RPMI7951 (cell line): ENCODE data around the gene MAN2A1. TPM values are rescaled to one million over a fixed set of nuclear protein-coding genes. Genes with fewer than 3 reads are reported as not detected.
"Not testable (repeated sequence)": the region's sequence is repeated elsewhere in the genome, so short reads cannot be mapped to it uniquely, and the experiment has no call there.

Source experiments
- DNase-seq: peaks from one replicate; pipeline ENCODE4 v3.0.0-alpha.2; 2012; ENCODE audit warnings: low read depth
- total RNA-seq: library from RNA; depleted of rRNA; stranded (reverse); fragments of >200 nt; shearing (Covaris generic); gene quantifications from 2 replicates; pipeline ENCODE4 v1.2.3, GENCODE V29; 2014

MAN2A1 gene
- total RNA-seq, 1 experiment from 2014 or later, result 25.8 TPM

GRCh38 chr5:109755761-109756160 is 66.0 kb downstream of the MAN2A1 start:
- no peak for DNase-seq

GRCh38 chr5:109756543-109757185 is 66.9 kb downstream of the MAN2A1 start:
- no peak for DNase-seq

- no peak for DNase-seq
These were observed 67.8 kb downstream of the MAN2A1 start for GRCh38 chr5:109757490-109757889.

- DNase-seq, result peak; percentile 36
These were observed 69.6 kb downstream of the MAN2A1 start for GRCh38 chr5:109759306-109759705.

- not testable (repeated sequence) for DNase-seq
These were observed 70.4 kb downstream of the MAN2A1 start for GRCh38 chr5:109760130-109760529.

GRCh38 chr5:109762821-109763220 is 73.1 kb downstream of the MAN2A1 start:
- no peak for DNase-seq

- DNase-seq, result no peak
These were observed 77.7 kb downstream of the MAN2A1 start for GRCh38 chr5:109767184-109767995.

- no peak for DNase-seq
These were observed 78.3 kb downstream of the MAN2A1 start for GRCh38 chr5:109767997-109768396.

- DNase-seq, result no peak
These were observed 80.0 kb downstream of the MAN2A1 start for GRCh38 chr5:109769597-109770291.

GRCh38 chr5:109775130-109775529 is 85.4 kb downstream of the MAN2A1 start:
- no peak for DNase-seq

GRCh38 chr5:109779036-109779735 is 89.5 kb downstream of the MAN2A1 start:
- no peak for DNase-seq

- DNase-seq, result no peak
These were observed 95.0 kb downstream of the MAN2A1 start for GRCh38 chr5:109784687-109785086.

GRCh38 chr5:109786206-109786855 is 96.6 kb downstream of the MAN2A1 start:
- DNase-seq, result no peak

- no peak for DNase-seq
These were observed 98.9 kb downstream of the MAN2A1 start for GRCh38 chr5:109788596-109788995.

- DNase-seq, result no peak
These were observed 102.9 kb downstream of the MAN2A1 start for GRCh38 chr5:109792613-109793012.

GRCh38 chr5:109803854-109804253 is 114.1 kb downstream of the MAN2A1 start:
- DNase-seq, result no peak

- peak; percentile 11 for DNase-seq
These were observed 115.7 kb downstream of the MAN2A1 start for GRCh38 chr5:109805472-109805871.

- no peak for DNase-seq
These were observed 116.2 kb downstream of the MAN2A1 start for GRCh38 chr5:109805883-109806282.

GRCh38 chr5:109812698-109813097 is 123.0 kb downstream of the MAN2A1 start:
- no peak for DNase-seq

GRCh38 chr5:109816732-109817131 is 127.0 kb downstream of the MAN2A1 start:
- no peak for DNase-seq

GRCh38 chr5:109819878-109820277 is 130.2 kb downstream of the MAN2A1 start:
- DNase-seq, result no peak

GRCh38 chr5:109823597-109823996 is 133.9 kb downstream of the MAN2A1 start:
- DNase-seq, result no peak
